Activated CD8-positive, alpha-beta memory T cell treated with anti-CD3 and anti-CD28 coated beads for 24 hours (primary cell): ENCODE data around the gene ZNF565.
"Not testable (repeated sequence)": the region's sequence is repeated elsewhere in the genome, so short reads cannot be mapped to it uniquely, and the experiment has no call there.

Source experiments
- DNase-seq: peaks from one replicate; pipeline ENCODE4 v3.0.0-alpha.2; 2020

Gene ZNF565

GRCh38 chr19:36210497-36210896 is 4.0 kb downstream of the ZNF565 start:
- no peak for DNase-seq

- no peak for DNase-seq
Observed at GRCh38 chr19:36209372-36209771, 5.1 kb downstream of the ZNF565 start.

GRCh38 chr19:36207605-36208252 is 6.7 kb downstream of the ZNF565 start:
- no peak for DNase-seq

GRCh38 chr19:36203293-36203692 is 11.2 kb downstream of the ZNF565 start:
- DNase-seq = no peak

GRCh38 chr19:36201684-36202083 is 12.8 kb downstream of the ZNF565 start:
- DNase-seq = no peak

DNA sequence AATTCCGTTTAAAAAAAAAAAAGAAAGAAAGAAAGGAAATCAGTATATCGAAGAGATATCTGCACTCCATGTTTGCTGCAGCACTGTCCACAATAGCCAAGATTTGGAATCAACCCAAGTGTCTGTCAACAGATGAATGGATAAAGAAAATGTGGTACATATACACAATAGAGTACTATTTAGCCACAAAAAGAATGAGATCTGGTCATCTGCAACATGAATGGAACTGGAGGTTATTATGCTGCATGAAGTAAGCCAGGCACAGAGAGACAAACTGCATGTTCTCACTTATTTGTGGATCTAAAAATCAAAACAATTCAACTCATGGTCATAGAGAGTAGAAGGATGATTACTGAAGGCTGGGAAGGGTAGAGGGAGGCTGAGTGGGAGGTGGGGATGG is 16.3 kb downstream of the ZNF565 start:
- DNase-seq = no peak

GRCh38 chr19:36196249-36196648 is 18.2 kb downstream of the ZNF565 start:
- DNase-seq = no peak

- DNase-seq = not testable (repeated sequence)
Observed at GRCh38 chr19:36186722-36187121, 27.7 kb downstream of the ZNF565 start.

GRCh38 chr19:36183245-36183628 is 31.2 kb downstream of the ZNF565 start:
- no peak for DNase-seq

DNA sequence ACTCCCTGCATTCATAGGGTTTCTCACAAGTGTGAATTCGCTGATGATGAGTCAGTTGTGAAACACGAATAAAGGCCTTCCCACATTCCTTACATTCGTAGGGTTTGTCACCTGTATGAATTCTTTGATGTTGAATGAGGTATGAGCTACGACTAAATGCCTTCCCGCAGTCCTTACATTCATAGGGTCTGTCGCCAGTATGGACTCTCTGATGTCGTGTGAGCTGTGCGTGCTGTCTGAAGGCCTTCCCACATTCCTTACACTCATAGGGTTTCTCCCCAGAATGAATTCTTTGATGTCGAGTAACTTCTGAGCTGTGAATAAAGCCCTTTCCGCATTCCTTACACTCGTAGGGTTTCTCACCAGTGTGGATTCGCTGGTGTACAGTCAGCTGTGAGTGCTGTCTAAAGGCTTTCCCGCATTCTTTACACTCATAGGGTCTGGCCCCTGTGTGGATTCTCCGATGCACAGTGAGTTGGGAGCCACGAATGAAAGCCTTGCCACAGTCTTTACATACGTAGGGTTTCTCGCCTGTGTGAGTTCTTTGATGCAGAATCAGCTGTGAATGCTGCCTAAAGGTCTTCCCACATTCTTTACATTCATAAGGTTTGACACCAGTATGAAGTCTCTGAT is 31.7 kb downstream of the ZNF565 start:
- DNase-seq = no peak

DNA sequence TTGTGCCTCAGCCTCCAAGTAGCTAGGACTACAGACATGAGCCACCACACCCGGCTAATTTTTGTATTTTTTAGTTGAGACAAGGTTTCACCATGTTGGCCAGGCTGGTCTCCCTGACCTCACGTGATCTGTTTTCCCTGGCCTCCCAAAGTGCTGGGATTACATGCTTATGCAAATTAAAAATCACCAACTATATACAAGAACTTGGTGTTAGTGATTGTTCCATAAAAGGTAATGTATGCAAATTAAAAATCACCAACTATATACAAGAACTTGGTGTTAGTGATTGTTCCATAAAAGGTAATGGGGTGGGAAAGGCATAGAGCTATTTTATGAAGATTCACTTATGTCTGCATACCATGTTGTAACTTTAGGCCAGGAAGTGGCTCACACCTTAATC is 35.4 kb downstream of the ZNF565 start:
- DNase-seq = not testable (repeated sequence)

- DNase-seq = not testable (repeated sequence)
Observed at GRCh38 chr19:36173846-36174245, 40.6 kb downstream of the ZNF565 start.

GRCh38 chr19:36172852-36173251 is 41.6 kb downstream of the ZNF565 start:
- DNase-seq = no peak

DNA sequence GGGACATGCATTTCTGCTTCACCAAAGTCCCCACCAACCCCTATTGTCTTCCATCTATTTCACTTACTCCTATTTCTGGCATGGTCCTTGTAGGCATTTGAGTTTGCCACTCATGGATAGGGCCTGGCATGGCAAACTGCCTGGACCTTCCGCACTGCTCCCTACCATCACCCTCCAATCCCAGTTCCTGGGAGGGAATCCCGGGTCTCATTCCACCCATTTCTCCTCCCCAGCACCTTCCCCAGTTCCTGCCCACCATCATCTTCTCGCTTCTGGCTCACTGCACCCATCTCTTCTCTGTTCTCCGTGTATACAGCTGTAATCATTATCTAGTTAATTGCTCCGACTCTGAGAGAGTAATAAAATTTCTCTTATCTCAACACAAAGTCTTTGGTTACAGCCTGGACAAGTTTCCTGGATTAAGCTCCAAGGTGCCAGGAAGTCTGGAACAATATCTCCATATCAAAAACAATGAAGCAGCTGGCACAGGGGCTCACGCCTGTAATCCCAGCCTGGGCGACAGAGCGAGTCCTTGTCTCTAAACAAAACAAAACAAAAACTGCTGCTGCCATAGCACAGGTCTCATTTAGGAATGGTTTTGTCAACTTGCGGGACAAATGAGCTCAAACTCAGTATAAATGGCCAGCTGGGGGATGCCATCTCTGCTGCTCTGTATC is 45.2 kb downstream of the ZNF565 start:
- DNase-seq = no peak

GRCh38 chr19:36163813-36164212 is 50.7 kb downstream of the ZNF565 start:
- no peak for DNase-seq

GRCh38 chr19:36160821-36161596 is 53.5 kb downstream of the ZNF565 start:
- DNase-seq = no peak

- DNase-seq = no peak
Observed at GRCh38 chr19:36153126-36153525, 61.3 kb downstream of the ZNF565 start.

DNA sequence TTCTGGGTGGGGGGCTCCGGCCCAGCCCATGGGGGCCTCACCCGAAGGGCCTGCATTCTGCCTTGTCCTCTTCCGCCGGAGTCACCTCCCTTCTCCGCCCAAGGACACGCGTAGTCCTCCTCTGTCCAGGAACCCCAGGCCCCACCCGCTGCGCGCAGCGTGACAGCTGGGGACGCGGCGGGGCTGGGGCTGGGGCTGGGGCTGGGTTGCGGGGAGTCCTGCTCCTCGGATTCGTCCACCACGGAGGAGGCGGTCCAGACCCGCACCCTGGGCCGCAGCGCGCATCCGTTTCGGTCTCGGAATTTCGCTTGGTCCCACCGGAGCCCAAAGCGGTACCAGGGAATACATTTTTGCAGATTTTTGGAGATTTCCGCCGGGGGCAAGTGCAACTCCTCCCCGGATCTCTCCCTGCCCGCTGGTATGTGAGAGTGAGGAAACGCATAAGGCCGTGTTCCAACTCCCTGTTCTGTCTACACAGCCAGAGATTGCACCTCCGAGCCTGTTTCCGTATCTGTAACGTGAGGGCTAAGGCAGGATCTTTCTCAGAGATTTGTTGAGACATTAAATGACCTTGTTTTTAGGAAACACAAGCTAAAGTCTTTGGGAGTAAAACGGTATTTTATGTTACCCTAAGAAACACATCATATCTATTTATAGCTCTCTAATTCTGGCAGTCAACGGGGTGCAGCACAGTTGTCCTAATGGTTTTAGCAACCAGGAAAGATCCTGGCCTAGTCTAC is 61.9 kb downstream of the ZNF565 start, which contains the start of gene COX7A1:
Gene COX7A1 (minus strand): TSS at position 96 of the 740 bp plus-strand sequence. CDS start 40 bp downstream, at position 56.
- DNase-seq = no peak

- no peak for DNase-seq
Observed at GRCh38 chr19:36152019-36152351, 62.5 kb downstream of the ZNF565 start.

GRCh38 chr19:36151144-36152018 is 63.1 kb downstream of the ZNF565 start:
- no peak for DNase-seq

GRCh38 chr19:36150586-36150985 is 63.9 kb downstream of the ZNF565 start:
- DNase-seq = no peak
